NB4 (cell line): Measurements from ENCODE around the gene CDC20.

Source experiments
- CTCF ChIP-seq: IDR thresholded peaks from one replicate; pipeline ENCODE4 v1.5.1; 2012; ENCODE audit warnings: low read depth, low read length
- MYC ChIP-seq: IDR thresholded peaks from 2 replicates; pipeline ENCODE4 v1.6.1; 2011; ENCODE audit warnings: low read depth, low read length
- POLR2A ChIP-seq: IDR thresholded peaks from 2 replicates; pipeline ENCODE4 v1.6.1; 2011; ENCODE audit warnings: mild to moderate bottlenecking; ENCODE audit not compliant: insufficient read length; ENCODE audit errors: extremely low read depth

GRCh38 chr1:43386676-43387075 is 27.9 kb downstream of the CDC20 start:
- TF ChIP-seq CTCF (no peak), POLR2A (no peak), MYC (no peak)
